AG20443 (cell line): ENCODE results near the gene UBE2E2.
A peak's percentile ranks its signal among the peaks of the same experiment; 100 is the strongest.
"Not testable (repeated sequence)": the region's sequence is repeated elsewhere in the genome, so short reads cannot be mapped to it uniquely, and the experiment has no call there.

Source experiments
- DNase-seq: peaks from one replicate; pipeline ENCODE4 v3.0.0; 2012; ENCODE audit warnings: low spot score, mixed read lengths

Gene UBE2E2

GRCh38 chr3:23202921-23203707, at the start of gene UBE2E2:
Gene UBE2E2, plus strand, starts transcription at chr3:23203327.
- DNase-seq, result peak; percentile 97

- DNase-seq, result no peak
These were observed 49.7 kb upstream of the UBE2E2 start for GRCh38 chr3:23153436-23153835.

- DNase-seq, result no peak
These were observed 45.8 kb upstream of the UBE2E2 start for GRCh38 chr3:23157331-23157730.

GRCh38 chr3:23159929-23160328, 43.2 kb upstream of the UBE2E2 start:
- peak; percentile 72 for DNase-seq

GRCh38 chr3:23161308-23161707, 41.8 kb upstream of the UBE2E2 start:
- DNase-seq, result no peak

DNA sequence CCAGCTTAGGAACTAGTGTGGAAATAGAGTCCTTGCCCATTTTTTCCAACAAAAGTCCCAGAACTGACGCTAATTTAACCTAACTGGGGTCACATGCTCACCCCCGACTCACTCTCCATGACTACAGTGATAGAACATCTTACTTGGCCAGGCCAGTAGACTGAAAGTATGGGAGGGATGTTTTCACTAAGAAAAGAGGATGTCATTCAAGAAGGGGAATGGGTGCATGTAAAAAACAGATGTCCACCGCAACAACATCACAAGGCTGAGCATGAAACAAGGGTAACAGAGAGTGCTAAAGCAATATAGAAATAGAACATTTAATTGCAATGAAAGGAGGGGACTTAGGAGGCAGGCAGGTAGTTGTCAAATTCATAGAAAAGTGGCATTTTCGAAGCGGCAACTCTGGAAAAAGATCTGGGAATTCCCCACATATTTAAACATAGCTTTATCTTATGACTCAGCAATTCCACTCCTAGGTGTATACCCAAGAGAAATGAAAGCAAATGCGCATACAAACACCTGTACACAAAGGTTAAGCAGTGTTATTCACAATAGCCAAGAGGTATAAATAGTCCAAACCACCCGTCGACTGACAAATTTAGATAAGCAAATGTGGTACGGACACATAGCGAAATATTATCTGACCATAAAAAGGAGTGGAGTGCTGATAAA, 41.1 kb upstream of the UBE2E2 start:
- DNase-seq, result no peak

DNA sequence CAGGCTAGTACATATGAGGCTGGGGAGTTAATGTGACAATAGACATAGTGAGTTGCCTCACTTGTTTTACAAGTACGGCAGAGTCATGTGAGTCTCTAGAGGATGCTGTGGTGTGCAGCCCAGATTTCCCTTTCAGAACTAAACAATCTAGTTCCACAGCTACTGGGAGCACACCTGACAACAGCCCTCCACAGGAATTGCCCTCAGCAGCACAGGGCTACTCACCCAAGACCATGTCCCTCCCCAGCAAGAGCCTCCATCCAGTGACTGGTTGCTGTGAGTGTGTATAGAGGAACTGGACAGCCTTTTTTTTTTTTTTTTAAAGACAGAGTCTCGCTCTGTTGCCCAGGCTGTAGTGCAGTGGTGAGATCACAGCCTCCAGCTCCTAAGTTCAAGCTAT, 40.2 kb upstream of the UBE2E2 start:
- DNase-seq, result no peak

GRCh38 chr3:23164746-23165145, 38.4 kb upstream of the UBE2E2 start:
- DNase-seq, result no peak

GRCh38 chr3:23165571-23165970, 37.6 kb upstream of the UBE2E2 start:
- DNase-seq, result no peak

DNA sequence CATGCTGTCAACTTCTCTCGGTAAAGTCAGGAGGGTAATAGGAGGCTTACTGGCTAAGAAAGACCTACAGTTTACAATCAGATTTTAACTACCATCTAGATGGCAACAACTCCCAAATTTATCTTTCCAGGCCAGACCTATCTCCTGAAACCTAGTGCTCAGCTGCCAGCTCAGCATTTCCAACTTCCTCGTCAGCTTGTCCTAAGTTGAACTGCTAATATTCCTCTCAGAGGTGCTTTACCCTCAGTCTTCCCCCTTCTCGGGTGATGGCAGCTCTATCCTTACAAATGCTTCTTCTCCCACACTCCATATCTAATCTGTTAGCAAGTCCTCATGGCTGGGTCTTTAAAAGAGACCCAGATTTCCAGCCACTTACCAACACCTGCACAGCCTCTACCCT, 36.9 kb upstream of the UBE2E2 start:
- no peak for DNase-seq

DNA sequence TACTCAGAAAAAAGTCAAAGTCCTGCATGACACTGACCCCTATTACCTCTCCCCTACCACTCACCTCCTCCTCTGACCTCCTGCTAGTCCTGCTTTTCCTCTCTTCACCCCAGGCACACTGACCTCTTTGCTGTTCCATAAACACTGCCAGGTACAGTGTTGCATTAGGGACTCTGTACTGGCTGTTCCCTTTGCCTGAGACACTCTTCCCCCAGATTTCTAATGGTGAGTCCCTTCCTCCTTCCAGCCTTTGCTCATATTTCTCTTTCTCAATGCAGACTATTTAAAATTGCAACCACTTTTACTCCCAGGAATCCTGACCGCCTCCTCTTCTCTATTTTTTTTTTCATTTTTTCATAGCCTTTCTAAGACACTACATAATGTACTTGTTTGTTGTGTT, 36.3 kb upstream of the UBE2E2 start:
- DNase-seq, result no peak

DNA sequence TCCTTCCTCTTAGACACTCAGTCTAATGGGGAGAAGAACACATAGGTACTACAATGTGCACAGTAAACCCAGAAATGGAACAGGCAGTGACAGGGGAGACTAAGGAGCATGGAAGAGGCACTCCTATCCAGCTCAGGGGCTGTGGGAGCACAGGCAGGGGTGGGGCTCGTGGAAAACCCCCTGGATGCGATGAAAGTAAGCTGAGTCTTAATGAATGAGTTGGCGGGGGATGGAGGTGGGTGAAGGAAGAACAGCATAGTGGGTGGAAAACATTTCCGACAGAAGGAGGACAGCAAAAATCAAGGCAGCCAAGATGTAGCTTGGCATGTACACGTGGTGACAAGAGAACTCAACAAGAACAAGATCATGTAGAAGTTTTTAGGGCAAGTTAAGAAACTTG, 33.6 kb upstream of the UBE2E2 start:
- DNase-seq, result no peak

GRCh38 chr3:23170291-23170690, 32.8 kb upstream of the UBE2E2 start:
- peak; percentile 18 for DNase-seq

DNA sequence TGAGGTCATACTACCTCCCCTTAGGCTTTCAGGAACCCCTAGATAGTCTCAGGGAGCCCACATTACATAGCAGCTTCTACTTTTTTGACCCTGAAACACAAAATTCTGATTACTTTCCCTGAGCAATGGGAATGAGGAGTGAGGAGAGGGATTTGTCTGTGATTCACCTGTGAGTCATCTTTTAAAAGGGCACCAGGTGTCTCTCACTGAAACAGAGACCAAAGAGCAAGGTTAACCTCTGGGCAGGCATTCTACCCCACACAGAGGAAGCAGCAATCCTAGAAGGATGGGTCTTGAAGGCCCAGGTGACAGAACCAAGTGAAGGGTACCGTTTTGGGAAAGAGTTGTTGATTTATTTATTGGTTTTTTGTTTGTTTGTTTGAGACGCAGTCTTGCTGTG, 31.1 kb upstream of the UBE2E2 start:
- DNase-seq, result no peak

- no peak for DNase-seq
These were observed 28.6 kb upstream of the UBE2E2 start for GRCh38 chr3:23174426-23175039.

- no peak for DNase-seq
These were observed 27.6 kb upstream of the UBE2E2 start for GRCh38 chr3:23175341-23176083.

- DNase-seq, result not testable (repeated sequence)
These were observed 26.3 kb upstream of the UBE2E2 start for GRCh38 chr3:23176839-23177238.

DNA sequence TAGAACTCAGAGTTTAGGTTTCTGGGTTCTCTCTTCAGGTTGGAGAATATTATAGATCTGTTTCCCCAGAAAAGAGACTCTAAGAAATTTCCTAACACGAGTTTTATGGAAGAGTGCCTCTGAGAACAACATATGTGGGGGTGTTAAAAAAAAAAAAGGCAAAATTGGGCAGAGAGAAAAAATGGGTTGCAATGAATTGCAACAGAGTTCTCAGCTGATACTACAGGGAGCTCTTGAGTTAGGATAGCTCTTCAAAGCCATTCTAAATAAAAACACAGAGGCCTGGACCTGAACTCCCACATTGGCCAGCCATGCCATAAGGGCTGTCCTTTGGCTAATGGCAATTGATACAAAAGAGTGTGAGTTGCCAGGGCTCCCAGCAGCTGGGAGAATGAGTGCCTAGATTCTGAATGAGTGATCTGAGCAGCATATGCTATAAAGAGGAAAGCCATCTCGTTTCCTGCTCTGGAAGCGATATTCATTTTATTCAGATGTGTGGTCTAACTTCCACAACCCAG, 20.1 kb upstream of the UBE2E2 start:
- no peak for DNase-seq

- peak; percentile 71 for DNase-seq
These were observed 19.4 kb upstream of the UBE2E2 start for GRCh38 chr3:23183731-23184130.

- DNase-seq, result no peak
These were observed 17.3 kb upstream of the UBE2E2 start for GRCh38 chr3:23185861-23186260.

GRCh38 chr3:23189187-23189586, 13.9 kb upstream of the UBE2E2 start:
- DNase-seq, result no peak

GRCh38 chr3:23192816-23193215, 10.3 kb upstream of the UBE2E2 start:
- DNase-seq, result no peak
